Endothelial cell (in vitro differentiated cells): ENCODE measurements around the gene OTUD7B. TPM values are rescaled to one million over a fixed set of nuclear protein-coding genes. Genes with fewer than 3 reads are reported as not detected.

Experiments
- DNase-seq: peaks from one replicate; pipeline ENCODE4 v3.0.0; 2021; ENCODE audit warnings: low spot score
- H3K27ac Mint-ChIP-seq: one replicate; pipeline ENCODE4 v1.8.0; 2021; ENCODE audit warnings: mixed read lengths, inconsistent platforms; ENCODE audit not compliant: unreplicated experiment
- H3K27me3 Mint-ChIP-seq: one replicate; pipeline ENCODE4 v1.8.0; 2021; ENCODE audit warnings: mild to moderate bottlenecking, moderate library complexity, mixed read lengths, inconsistent platforms; ENCODE audit not compliant: unreplicated experiment
- H3K36me3 Mint-ChIP-seq: one replicate; pipeline ENCODE4 v1.8.0; 2021; ENCODE audit warnings: mild to moderate bottlenecking, low read depth, mixed read lengths, inconsistent platforms; ENCODE audit not compliant: unreplicated experiment
- H3K4me1 Mint-ChIP-seq: one replicate; pipeline ENCODE4 v1.8.0; 2021; ENCODE audit warnings: mild to moderate bottlenecking, mixed read lengths, inconsistent platforms; ENCODE audit not compliant: unreplicated experiment
- H3K4me3 Mint-ChIP-seq: one replicate; pipeline ENCODE4 v1.8.0; 2021; ENCODE audit warnings: mild to moderate bottlenecking, mixed read lengths, inconsistent platforms; ENCODE audit not compliant: unreplicated experiment
- H3K9me3 Mint-ChIP-seq: one replicate; pipeline ENCODE4 v1.8.0; 2021; ENCODE audit warnings: mixed read lengths, inconsistent platforms; ENCODE audit not compliant: unreplicated experiment
- total RNA-seq: library from RNA; stranded (reverse); fragmentation: NEBNext Ultra II Directional; extraction: Animal tissue kit (Norgen Biotek cat#: 25700); gene quantifications from one replicate; pipeline ENCODE4 v1.2.1, GENCODE V29; 2021; ENCODE audit not compliant: unreplicated experiment
- TF ChIP-seq, protein P1 (sequence below): fragments of 200-600 bp; sonication (generic); IDR thresholded peaks from one replicate; pipeline ENCODE4 v1.5.0; 2021; ENCODE audit warnings: antibody characterized with exemption; ENCODE audit not compliant: unreplicated experiment

The OTUD7B gene
- total RNA-seq, 1 donor from 2014 or later, result 20.4 TPM

DNA sequence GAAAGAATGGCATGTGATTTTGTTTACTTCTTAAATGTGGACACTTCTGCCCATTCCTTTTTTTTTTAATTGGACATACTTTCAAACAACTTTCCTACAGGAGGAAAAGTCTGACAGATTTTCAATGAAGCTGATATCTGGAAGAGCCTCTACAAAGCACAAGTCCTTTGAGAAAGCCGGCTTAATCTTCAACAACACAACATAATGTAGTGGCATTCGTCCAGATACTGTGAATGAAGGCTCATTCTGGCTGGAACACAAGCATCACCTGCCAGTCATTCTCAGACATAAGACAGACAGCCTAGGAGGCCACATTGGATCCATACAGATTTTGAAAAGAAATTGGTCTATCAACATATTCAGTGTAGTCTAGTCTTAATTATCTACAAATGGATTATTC, 4.9 kb downstream of the OTUD7B start:
- Mint-ChIP-seq H3K36me3 (peaks cover 9% of the 10 kb centered on the region), H3K27me3 (peaks cover 1% of the 10 kb centered on the region), H3K4me3 (no peak overlapping the region), H3K9me3 (no peaks in the 10 kb centered on the region), H3K4me1 (peaks cover 18% of the 10 kb centered on the region), H3K27ac (no peak overlapping the region)
- no peak for DNase-seq
- TF ChIP-seq, protein P1, sequence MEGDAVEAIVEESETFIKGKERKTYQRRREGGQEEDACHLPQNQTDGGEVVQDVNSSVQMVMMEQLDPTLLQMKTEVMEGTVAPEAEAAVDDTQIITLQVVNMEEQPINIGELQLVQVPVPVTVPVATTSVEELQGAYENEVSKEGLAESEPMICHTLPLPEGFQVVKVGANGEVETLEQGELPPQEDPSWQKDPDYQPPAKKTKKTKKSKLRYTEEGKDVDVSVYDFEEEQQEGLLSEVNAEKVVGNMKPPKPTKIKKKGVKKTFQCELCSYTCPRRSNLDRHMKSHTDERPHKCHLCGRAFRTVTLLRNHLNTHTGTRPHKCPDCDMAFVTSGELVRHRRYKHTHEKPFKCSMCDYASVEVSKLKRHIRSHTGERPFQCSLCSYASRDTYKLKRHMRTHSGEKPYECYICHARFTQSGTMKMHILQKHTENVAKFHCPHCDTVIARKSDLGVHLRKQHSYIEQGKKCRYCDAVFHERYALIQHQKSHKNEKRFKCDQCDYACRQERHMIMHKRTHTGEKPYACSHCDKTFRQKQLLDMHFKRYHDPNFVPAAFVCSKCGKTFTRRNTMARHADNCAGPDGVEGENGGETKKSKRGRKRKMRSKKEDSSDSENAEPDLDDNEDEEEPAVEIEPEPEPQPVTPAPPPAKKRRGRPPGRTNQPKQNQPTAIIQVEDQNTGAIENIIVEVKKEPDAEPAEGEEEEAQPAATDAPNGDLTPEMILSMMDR, result no peak

DNA sequence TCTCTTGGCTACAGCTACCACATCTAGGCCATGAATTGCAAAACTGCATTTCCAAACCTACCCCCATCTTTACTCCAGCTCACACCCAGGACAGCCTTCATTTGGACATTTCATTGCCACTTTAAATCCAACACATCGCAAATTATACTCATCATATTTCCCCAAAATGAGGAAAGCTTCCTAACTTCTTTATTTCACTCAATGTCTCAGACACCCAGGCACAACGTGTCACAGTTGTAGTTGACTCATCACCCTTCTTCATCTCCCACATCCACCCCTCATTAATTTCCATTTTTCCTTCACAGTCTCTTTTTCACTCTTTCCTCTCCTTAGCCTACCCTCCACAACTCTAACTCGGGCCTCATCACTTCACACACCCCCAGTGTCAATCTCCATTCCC, 6.7 kb downstream of the OTUD7B start:
- Mint-ChIP-seq H3K27ac (no peak overlapping the region), H3K4me3 (peak overlapping the region; percentile 1), H3K27me3 (no peaks in the 10 kb centered on the region), H3K36me3 (peaks cover 17% of the 10 kb centered on the region), H3K4me1 (peaks cover 12% of the 10 kb centered on the region), H3K9me3 (no peaks in the 10 kb centered on the region)
- TF ChIP-seq, protein P1, result no peak
- no peak for DNase-seq

DNA sequence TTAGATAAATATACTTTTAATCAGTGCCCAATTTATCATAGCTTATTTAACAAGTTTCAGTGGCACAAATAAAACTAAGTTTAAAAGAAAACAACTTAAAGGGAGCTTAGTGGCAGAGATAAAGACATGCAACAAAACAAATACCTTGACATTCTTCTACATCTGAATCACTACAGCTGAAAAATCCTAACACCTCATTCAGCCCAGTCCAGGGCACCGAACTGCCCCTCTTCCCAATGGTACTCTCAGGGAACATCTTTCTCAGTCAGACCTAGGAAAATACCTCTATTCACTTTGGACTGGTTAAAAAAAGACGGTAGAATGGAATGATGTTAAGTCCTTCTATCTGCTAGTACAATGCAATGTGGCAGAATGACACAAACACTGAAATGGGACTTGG, 8.3 kb downstream of the OTUD7B start:
- no peak overlapping the region for H3K4me3 Mint-ChIP-seq

DNA sequence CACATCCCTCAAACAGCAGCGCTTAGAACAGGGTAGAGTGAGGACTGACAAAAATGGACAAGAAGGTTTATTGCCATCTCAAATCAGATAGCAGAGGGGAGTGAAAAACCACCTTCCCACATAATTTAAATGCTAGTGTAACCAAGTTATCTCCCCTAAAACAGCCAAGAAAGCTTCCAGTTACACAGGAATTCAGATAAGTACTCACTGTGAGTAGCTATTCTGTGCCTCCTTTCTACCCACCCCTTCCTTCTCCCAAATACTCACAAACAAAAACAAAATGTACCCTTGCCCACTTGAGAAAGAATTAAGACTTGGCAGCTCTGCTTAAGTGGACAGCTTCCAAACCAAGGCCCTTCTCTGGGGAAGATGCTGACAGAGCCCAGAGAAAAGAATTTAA, 9.1 kb downstream of the OTUD7B start:
- no peak for DNase-seq

More for the DNA sequence above, 8.3 kb downstream of the OTUD7B start:
- Mint-ChIP-seq H3K36me3 (peaks cover 17% of the 10 kb centered on the region), H3K4me1 (peaks cover 17% of the 10 kb centered on the region), H3K9me3 (no peaks in the 10 kb centered on the region), H3K27ac (no peak overlapping the region), H3K27me3 (no peaks in the 10 kb centered on the region)
- no peak for DNase-seq
- TF ChIP-seq, protein P1, result no peak

DNA sequence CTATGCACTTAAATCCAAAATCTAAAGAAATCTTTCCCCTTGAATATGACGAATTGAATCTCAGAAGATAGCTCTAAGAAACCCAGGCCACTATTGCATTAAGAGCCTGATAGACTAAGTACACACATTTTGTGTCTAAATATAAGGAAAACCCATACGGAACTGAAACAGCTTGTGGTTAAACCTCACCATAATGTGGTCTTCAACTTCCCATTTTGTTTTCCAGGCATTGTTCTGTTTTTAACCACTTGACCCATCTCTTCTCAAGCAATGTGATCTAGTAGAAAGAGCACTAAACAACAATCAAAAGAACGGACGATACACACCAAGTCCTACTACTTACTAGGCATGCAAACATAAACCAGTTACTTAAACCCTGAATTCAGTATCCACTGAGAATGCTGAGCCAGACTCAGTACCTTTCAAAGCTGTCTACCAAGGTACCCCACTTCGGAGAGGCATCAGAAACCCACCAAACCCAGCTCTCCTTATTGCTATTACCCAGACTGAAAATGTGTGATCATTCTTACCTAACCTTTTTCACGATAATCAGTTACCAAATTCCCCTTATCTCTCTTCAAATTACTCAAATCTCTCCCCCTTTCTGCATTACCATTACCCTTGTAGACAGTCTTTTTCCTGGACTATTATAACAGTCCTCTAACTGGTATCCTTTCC, 12.8 kb downstream of the OTUD7B start:
- DNase-seq, result no peak
- Mint-ChIP-seq H3K9me3 (no peaks in the 10 kb centered on the region), H3K36me3 (peaks cover 7% of the 10 kb centered on the region), H3K27ac (peak overlapping the region; percentile 62), H3K27me3 (no peaks in the 10 kb centered on the region), H3K4me3 (peak overlapping the region; percentile 35), H3K4me1 (peaks cover 29% of the 10 kb centered on the region)
- TF ChIP-seq, protein P1, result no peak

More for the DNA sequence above, 9.1 kb downstream of the OTUD7B start:
- peaks cover 23% of the 10 kb centered on the region for H3K4me1 Mint-ChIP-seq
- H3K27me3 Mint-ChIP-seq, result no peaks in the 10 kb centered on the region
- TF ChIP-seq, protein P1, result no peak
- no peak overlapping the region for H3K4me3 Mint-ChIP-seq
- no peaks in the 10 kb centered on the region for H3K9me3 Mint-ChIP-seq
- peaks cover 17% of the 10 kb centered on the region for H3K36me3 Mint-ChIP-seq
- no peak overlapping the region for H3K27ac Mint-ChIP-seq
